IMR-90 (cell line): Measurements from ENCODE around the gene ITPR2. TPM values are rescaled to one million over a fixed set of nuclear protein-coding genes. Genes with fewer than 3 reads are reported as not detected.

Source experiments
- ATAC-seq: fragments of 200-7000 bp; cut with Tn5 transposase; 2 replicates; pipeline ENCODE4 v1.9.1; 2020; ENCODE audit warnings: low read depth, mild to moderate bottlenecking, moderate library complexity
- BruUV-seq: library from RNA; stranded (reverse); fragments of 400-500 nt; replicated peaks from 2 replicates; lab custom pipeline; 2021; lab: Mats Ljungman, UMichigan
- CTCF ChIA-PET: fragments of 300-600 bp; formaldehyde crosslinking; extraction: SDS; loops from one replicate; lab custom pipeline; 2021; ENCODE audit warnings: antibody characterized with exemption; lab: Yijun Ruan, JAX
- POLR2A ChIA-PET: fragments of 300-600 bp; sonication (Branson Sonifier 250); formaldehyde crosslinking; loops from one replicate; lab custom pipeline; 2022; ENCODE audit warnings: antibody characterized with exemption; ENCODE audit not compliant: unreplicated experiment; lab: Charles Lee
- DNase-seq: peaks from one replicate; pipeline ENCODE4 v3.0.0; 2013
- H2AFZ ChIP-seq: replicated peaks from 2 replicates; pipeline ENCODE3; 2013; ENCODE audit warnings: low read length, mild to moderate bottlenecking; ENCODE audit not compliant: poor library complexity
- H2AK5ac ChIP-seq: 2 replicates; pipeline ENCODE4 v1.6.1; 2013; ENCODE audit warnings: low read depth, low read length, inconsistent platforms
- H2AK9ac ChIP-seq: replicated peaks from 2 replicates; pipeline ENCODE3; 2013; ENCODE audit warnings: mild to moderate bottlenecking, low read depth, low read length, moderate library complexity; ENCODE audit not compliant: poor library complexity
- H2BK120ac ChIP-seq: 2 replicates; pipeline ENCODE4 v1.6.1; 2013; ENCODE audit warnings: low read depth, low read length, inconsistent platforms
- H2BK15ac ChIP-seq: 3 replicates; pipeline ENCODE4 v1.6.1; 2013; ENCODE audit warnings: low read depth, low read length, inconsistent platforms
- H2BK20ac ChIP-seq: 2 replicates; pipeline ENCODE4 v1.6.1; 2013; ENCODE audit warnings: low read depth, mild to moderate bottlenecking, inconsistent platforms, low read length, moderate library complexity
- H2BK5ac ChIP-seq: 2 replicates; pipeline ENCODE4 v1.6.1; 2013; ENCODE audit warnings: mild to moderate bottlenecking, low read depth, low read length, inconsistent platforms; ENCODE audit not compliant: poor library complexity, severe bottlenecking
- H3K14ac ChIP-seq: replicated peaks from 2 replicates; pipeline ENCODE4 v1.6.1; 2013; ENCODE audit warnings: low read depth, low read length, inconsistent platforms
- H3K18ac ChIP-seq: 2 replicates; pipeline ENCODE4 v1.6.1; 2013; ENCODE audit warnings: low read depth, low read length, control low read depth
- H3K23ac ChIP-seq: 2 replicates; pipeline ENCODE4 v1.6.1; 2013; ENCODE audit warnings: low read depth, low read length, inconsistent platforms
- H3K27ac ChIP-seq: 2 replicates; pipeline ENCODE4 v1.5.1; 2013; ENCODE audit warnings: mild to moderate bottlenecking, control low read depth, low read length; ENCODE audit not compliant: insufficient read depth
- H3K27me3 ChIP-seq: 2 replicates; pipeline ENCODE4 v1.6.1; 2013; ENCODE audit warnings: low read length; ENCODE audit not compliant: control insufficient read depth, insufficient read depth
- H3K36me3 ChIP-seq: 2 replicates; pipeline ENCODE4 v1.6.1; 2013; ENCODE audit warnings: low read length, mixed read lengths; ENCODE audit not compliant: control insufficient read depth, insufficient read depth
- H3K4ac ChIP-seq: 2 replicates; pipeline ENCODE4 v1.6.1; 2013; ENCODE audit warnings: low read depth, low read length, inconsistent platforms
- H3K4me1 ChIP-seq: 2 replicates; pipeline ENCODE4 v1.6.1; 2013; ENCODE audit warnings: low read length, mixed read lengths; ENCODE audit not compliant: control insufficient read depth, insufficient read depth
- H3K4me2 ChIP-seq: 2 replicates; pipeline ENCODE4 v1.6.1; 2013; ENCODE audit warnings: low read depth, mild to moderate bottlenecking, control low read depth, low read length, moderate library complexity
- H3K4me3 ChIP-seq: 2 replicates; pipeline ENCODE4 v1.5.1; 2013; ENCODE audit warnings: low read depth, mild to moderate bottlenecking, control low read depth, low read length, moderate library complexity; ENCODE audit not compliant: insufficient read depth
- H3K56ac ChIP-seq: 2 replicates; pipeline ENCODE4 v1.6.1; 2013; ENCODE audit warnings: low read length, inconsistent platforms; ENCODE audit not compliant: insufficient read depth; ENCODE audit errors: extremely low read depth
- H3K79me1 ChIP-seq, 2 experiments: 2 replicates each; pipeline ENCODE4 v1.6.1; 2013; ENCODE audit warnings: low read length in 2 of 2, inconsistent platforms in 1 of 2, low read depth in 1 of 2
- H3K9ac ChIP-seq: 2 replicates; pipeline ENCODE4 v1.6.1; 2013; ENCODE audit warnings: low read depth, low read length, control low read depth
- H3K9me1 ChIP-seq: 2 replicates; pipeline ENCODE4 v1.6.1; 2013; ENCODE audit warnings: low read length, inconsistent platforms; ENCODE audit not compliant: insufficient read depth
- H3K9me3 ChIP-seq: 2 replicates; pipeline ENCODE4 v1.6.1; 2013; ENCODE audit warnings: low read length; ENCODE audit not compliant: control insufficient read depth, insufficient read depth
- H4K20me1 ChIP-seq: 2 replicates; pipeline ENCODE4 v1.6.1; 2013; ENCODE audit warnings: low read length, inconsistent platforms; ENCODE audit not compliant: insufficient read depth
- H4K5ac ChIP-seq: 2 replicates; pipeline ENCODE4 v1.6.1; 2013; ENCODE audit warnings: mild to moderate bottlenecking, low read depth, low read length, control low read depth
- H4K8ac ChIP-seq, 2 experiments: 2 replicates each; pipeline ENCODE4 v1.6.1; 2013; ENCODE audit warnings: low read depth in 2 of 2, low read length in 2 of 2, control low read depth in 1 of 2, inconsistent platforms in 1 of 2
- H4K91ac ChIP-seq: 2 replicates; pipeline ENCODE4 v1.6.1; 2013; ENCODE audit warnings: low read depth, low read length, inconsistent platforms; ENCODE audit not compliant: insufficient read depth
- BHLHE40 ChIP-seq: fragments of 150-350 bp; IDR thresholded peaks from 2 replicates; pipeline ENCODE4 v1.6.1; 2016; ENCODE audit warnings: mild to moderate bottlenecking, low read depth, low read length
- CEBPB ChIP-seq: IDR thresholded peaks from 2 replicates; pipeline ENCODE4 v1.6.1; 2012; ENCODE audit warnings: low read depth, low read length, improper control_type of control experiment
- CHD1 ChIP-seq: IDR thresholded peaks from 2 replicates; pipeline ENCODE4 v1.6.1; 2012; ENCODE audit warnings: low read depth, low read length, improper control_type of control experiment
- FOS ChIP-seq: fragments of 150-350 bp; IDR thresholded peaks from 2 replicates; pipeline ENCODE4 v1.6.1; 2016; ENCODE audit warnings: low read depth, low read length
- MAFK ChIP-seq: IDR thresholded peaks from 2 replicates; pipeline ENCODE4 v1.6.1; 2012; ENCODE audit warnings: low read depth, low read length, improper control_type of control experiment
- MAZ ChIP-seq: IDR thresholded peaks from 2 replicates; pipeline ENCODE4 v1.6.1; 2012; ENCODE audit warnings: low read depth, mild to moderate bottlenecking, low read length, improper control_type of control experiment, moderate library complexity, borderline replicate concordance
- MXI1 ChIP-seq: IDR thresholded peaks from 2 replicates; pipeline ENCODE4 v1.6.1; 2012; ENCODE audit warnings: low read depth, mild to moderate bottlenecking, low read length, moderate library complexity, borderline replicate concordance
- NFE2L2 ChIP-seq: fragments of 150-350 bp; IDR thresholded peaks from 2 replicates; pipeline ENCODE4 v1.6.1; 2016; ENCODE audit warnings: low read depth, mild to moderate bottlenecking, low read length
- POLR2A ChIP-seq: IDR thresholded peaks from 2 replicates; pipeline ENCODE4 v1.6.1; 2012; ENCODE audit warnings: mild to moderate bottlenecking, low read depth, low read length
- RCOR1 ChIP-seq: IDR thresholded peaks from 2 replicates; pipeline ENCODE4 v1.6.1; 2012; ENCODE audit warnings: mild to moderate bottlenecking, low read length, improper control_type of control experiment; ENCODE audit not compliant: insufficient replicate concordance
- RFX5 ChIP-seq: IDR thresholded peaks from 2 replicates; pipeline ENCODE4 v1.8.0; 2012; ENCODE audit warnings: low read depth, mild to moderate bottlenecking, low read length, moderate library complexity
- SMC3 ChIP-seq: fragments of 150-350 bp; IDR thresholded peaks from 2 replicates; pipeline ENCODE4 v1.6.1; 2016; ENCODE audit warnings: low read depth, mild to moderate bottlenecking, antibody characterized with exemption, low read length, moderate library complexity
- WGBS, 2 experiments: methylation state at CpG; one replicate each; pipeline versions ENCODE4 v1.1.5 to v1.1.7; 2013; ENCODE audit warnings: missing lambda C conversion rate in 2 of 2; ENCODE audit not compliant: insufficient read length in 1 of 2; ENCODE audit errors: extremely low coverage in 2 of 2; 5-methylcytosine and 5-hydroxymethylcytosine counted together
- dilution Hi-C: fragments of 300-500 bp; cut with HindIII; formaldehyde crosslinking; loops from one replicate; pipeline ENCODE4 v1.14.3; 2018; ENCODE audit warnings: low sequenced_read_pairs; ENCODE audit not compliant: unreplicated experiment
- in situ Hi-C: fragments of 300-500 bp; cut with MboI; formaldehyde crosslinking; loops from 3 replicates; pipeline ENCODE4 v1.14.3; 2019; ENCODE audit warnings: low sequenced_read_pairs, inconsistent platforms, mixed read lengths
- intact Hi-C: fragments of 100-400 bp; cut with micrococcal nuclease; formaldehyde crosslinking; loops from 2 replicates; pipeline ENCODE4 v1.10.0; 2022
- polyA plus RNA-seq, 3 experiments: library from polyadenylated mRNA; depleted of rRNA; stranded (reverse); fragments of >200 nt; gene quantifications; 2 replicates each; pipeline ENCODE4 v1.2.3, GENCODE V29; 2012; ENCODE audit warnings: low replicate concordance in 1 of 3
- total RNA-seq: library from RNA; depleted of rRNA; stranded (reverse); fragments of >200 nt; gene quantifications from 2 replicates; pipeline ENCODE4 v1.2.3, GENCODE V29; 2012
- TF ChIP-seq, protein P1 (sequence below): fragments of 150-350 bp; IDR thresholded peaks from 2 replicates; pipeline ENCODE4 v1.6.1; 2016; ENCODE audit warnings: low read depth, mild to moderate bottlenecking, low read length, moderate library complexity, borderline replicate concordance
- TF ChIP-seq, protein P2 (sequence below): conservative IDR thresholded peaks from 2 replicates; pipeline ENCODE4 v1.5.1; 2012; ENCODE audit warnings: mild to moderate bottlenecking, low read depth, low read length, improper control_type of control experiment
- TF ChIP-seq, protein P3 (sequence below): fragments of 150-350 bp; IDR thresholded peaks from 2 replicates; pipeline ENCODE4 v1.6.1; 2017; ENCODE audit warnings: mild to moderate bottlenecking, antibody characterized with exemption, low read length, low read depth

Gene ITPR2
- total and polyA plus RNA-seq, 2 of the 4 experiments (the other 2 are of a cell fraction) = 1.2 to 9.0 TPM

DNA sequence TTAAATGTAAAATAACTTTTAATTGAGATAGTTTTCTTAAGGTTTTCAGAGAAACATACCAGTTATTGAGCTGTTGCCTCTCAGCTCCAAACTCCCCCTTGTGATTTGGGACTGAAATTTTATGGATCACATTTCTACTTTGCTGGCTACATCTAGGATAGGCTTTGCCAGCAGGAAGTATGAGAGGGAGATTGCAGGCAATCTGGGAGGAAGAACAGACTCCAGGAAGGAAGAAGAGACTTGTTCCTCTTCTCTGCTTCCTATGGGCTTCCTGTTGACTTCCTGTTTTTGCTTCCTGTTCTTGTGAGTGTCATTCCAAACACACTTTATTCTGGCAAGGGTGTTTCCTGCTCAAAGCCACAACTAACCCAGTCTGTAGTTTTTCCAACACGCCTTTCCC, 312.9 kb downstream of the ITPR2 start:
- Histone ChIP-seq H2BK120ac (no peak overlapping the region), H3K4me2 (no peak overlapping the region), H3K27me3 (no peaks in the 10 kb centered on the region), H3K56ac (no peak overlapping the region), H3K9me1 (no peaks in the 10 kb centered on the region), H2AFZ (no peak overlapping the region), H3K9ac (no peak overlapping the region), H3K79me1 (no peaks in the 10 kb centered on the region), H2AK5ac (no peak overlapping the region), H2BK20ac (no peak overlapping the region), H3K36me3 (no peaks in the 10 kb centered on the region), H4K5ac (no peak overlapping the region), H2AK9ac (no peak overlapping the region), H2BK15ac (no peak overlapping the region), H3K18ac (no peak overlapping the region), H4K8ac (no peak overlapping the region), H3K4me1 (no peaks in the 10 kb centered on the region), H3K4ac (no peak overlapping the region), H3K27ac (no peak overlapping the region), H4K91ac (no peak overlapping the region), H4K20me1 (no peaks in the 10 kb centered on the region), H3K9me3 (peaks cover 3% of the 10 kb centered on the region), H2BK5ac (no peak overlapping the region), H3K4me3 (no peak overlapping the region), H3K14ac (no peak overlapping the region), H3K23ac (no peak overlapping the region)
- WGBS, 2 experiments = no CpG with 5 or more reads among the region's 1 CpG
- intact Hi-C loops = no loop called here
- ChIA-PET CTCF (no interaction called here), POLR2A (no interaction called here)
- ATAC-seq (no peak), DNase-seq (no peak)
- BruUV-seq = no TSS peak
- in situ Hi-C loops = no loop called here
- dilution Hi-C loops = no loop called here
- TF ChIP-seq MAZ = no peak
- no peak for TF ChIP-seq BHLHE40
- no peak for TF ChIP-seq SMC3
- no peak for TF ChIP-seq CHD1
- no peak for TF ChIP-seq RFX5
- no peak for TF ChIP-seq MXI1
- TF ChIP-seq, protein P1, sequence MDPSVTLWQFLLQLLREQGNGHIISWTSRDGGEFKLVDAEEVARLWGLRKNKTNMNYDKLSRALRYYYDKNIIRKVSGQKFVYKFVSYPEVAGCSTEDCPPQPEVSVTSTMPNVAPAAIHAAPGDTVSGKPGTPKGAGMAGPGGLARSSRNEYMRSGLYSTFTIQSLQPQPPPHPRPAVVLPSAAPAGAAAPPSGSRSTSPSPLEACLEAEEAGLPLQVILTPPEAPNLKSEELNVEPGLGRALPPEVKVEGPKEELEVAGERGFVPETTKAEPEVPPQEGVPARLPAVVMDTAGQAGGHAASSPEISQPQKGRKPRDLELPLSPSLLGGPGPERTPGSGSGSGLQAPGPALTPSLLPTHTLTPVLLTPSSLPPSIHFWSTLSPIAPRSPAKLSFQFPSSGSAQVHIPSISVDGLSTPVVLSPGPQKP = no peak
- TF ChIP-seq FOS = no peak
- TF ChIP-seq, protein P2, sequence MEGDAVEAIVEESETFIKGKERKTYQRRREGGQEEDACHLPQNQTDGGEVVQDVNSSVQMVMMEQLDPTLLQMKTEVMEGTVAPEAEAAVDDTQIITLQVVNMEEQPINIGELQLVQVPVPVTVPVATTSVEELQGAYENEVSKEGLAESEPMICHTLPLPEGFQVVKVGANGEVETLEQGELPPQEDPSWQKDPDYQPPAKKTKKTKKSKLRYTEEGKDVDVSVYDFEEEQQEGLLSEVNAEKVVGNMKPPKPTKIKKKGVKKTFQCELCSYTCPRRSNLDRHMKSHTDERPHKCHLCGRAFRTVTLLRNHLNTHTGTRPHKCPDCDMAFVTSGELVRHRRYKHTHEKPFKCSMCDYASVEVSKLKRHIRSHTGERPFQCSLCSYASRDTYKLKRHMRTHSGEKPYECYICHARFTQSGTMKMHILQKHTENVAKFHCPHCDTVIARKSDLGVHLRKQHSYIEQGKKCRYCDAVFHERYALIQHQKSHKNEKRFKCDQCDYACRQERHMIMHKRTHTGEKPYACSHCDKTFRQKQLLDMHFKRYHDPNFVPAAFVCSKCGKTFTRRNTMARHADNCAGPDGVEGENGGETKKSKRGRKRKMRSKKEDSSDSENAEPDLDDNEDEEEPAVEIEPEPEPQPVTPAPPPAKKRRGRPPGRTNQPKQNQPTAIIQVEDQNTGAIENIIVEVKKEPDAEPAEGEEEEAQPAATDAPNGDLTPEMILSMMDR = no peak
- TF ChIP-seq NFE2L2 = no peak
- no peak for TF ChIP-seq RCOR1
- TF ChIP-seq CEBPB = no peak
- no peak for TF ChIP-seq MAFK
- no peak for TF ChIP-seq POLR2A
- TF ChIP-seq, protein P3, sequence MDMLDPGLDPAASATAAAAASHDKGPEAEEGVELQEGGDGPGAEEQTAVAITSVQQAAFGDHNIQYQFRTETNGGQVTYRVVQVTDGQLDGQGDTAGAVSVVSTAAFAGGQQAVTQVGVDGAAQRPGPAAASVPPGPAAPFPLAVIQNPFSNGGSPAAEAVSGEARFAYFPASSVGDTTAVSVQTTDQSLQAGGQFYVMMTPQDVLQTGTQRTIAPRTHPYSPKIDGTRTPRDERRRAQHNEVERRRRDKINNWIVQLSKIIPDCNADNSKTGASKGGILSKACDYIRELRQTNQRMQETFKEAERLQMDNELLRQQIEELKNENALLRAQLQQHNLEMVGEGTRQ = no peak
